Neural progenitor cell (in vitro differentiated cells): ENCODE measurements around the gene RPH3AL. TPM values are rescaled to one million over a fixed set of nuclear protein-coding genes. Genes with fewer than 3 reads are reported as not detected.

ENCODE experiments used
- DNase-seq: peaks from one replicate; pipeline ENCODE4 v3.0.0-alpha.2; 2016; ENCODE audit warnings: low spot score
- H2AFZ ChIP-seq: fragments of 200-600 bp; sonication (generic); replicated peaks from 2 replicates; pipeline ENCODE4 v1.6.1; 2016; ENCODE audit warnings: antibody characterized with exemption
- H3F3A ChIP-seq: fragments of 200-600 bp; sonication (generic); 2 replicates; pipeline ENCODE4 v1.6.1; 2016; ENCODE audit warnings: antibody characterized with exemption, low read depth
- H3K27ac ChIP-seq: fragments of 200-600 bp; sonication (generic); 2 replicates; pipeline ENCODE4 v1.5.1; 2016; ENCODE audit warnings: mild to moderate bottlenecking
- H3K27me3 ChIP-seq: fragments of 200-600 bp; sonication (generic); 2 replicates; pipeline ENCODE4 v1.6.1; 2016; ENCODE audit warnings: mild to moderate bottlenecking, moderate library complexity
- H3K36me3 ChIP-seq: fragments of 200-600 bp; sonication (generic); 2 replicates; pipeline ENCODE4 v1.5.1; 2016
- H3K4me1 ChIP-seq: fragments of 200-600 bp; sonication (generic); 2 replicates; pipeline ENCODE4 v1.6.1; 2016; ENCODE audit warnings: mixed run types
- H3K4me2 ChIP-seq: fragments of 200-600 bp; sonication (generic); 2 replicates; pipeline ENCODE4 v1.6.1; 2016
- H3K4me3 ChIP-seq: fragments of 200-600 bp; sonication (generic); 2 replicates; pipeline ENCODE4 v1.5.1; 2016
- H3K79me2 ChIP-seq: fragments of 200-600 bp; sonication (generic); 2 replicates; pipeline ENCODE4 v1.6.1; 2016; ENCODE audit warnings: low read depth
- H3K9ac ChIP-seq: fragments of 200-600 bp; sonication (generic); 2 replicates; pipeline ENCODE4 v1.6.1; 2016
- H3K9me3 ChIP-seq: fragments of 200-600 bp; sonication (generic); 2 replicates; pipeline ENCODE4 v1.5.1; 2016; ENCODE audit warnings: low read depth
- H4K20me1 ChIP-seq: fragments of 200-600 bp; sonication (generic); 2 replicates; pipeline ENCODE4 v1.6.1; 2016; ENCODE audit warnings: low read depth
- H3K27ac Mint-ChIP-seq: 3 replicates; pipeline ENCODE4 v1.8.0; 2021; ENCODE audit warnings: mixed read lengths
- H3K27me3 Mint-ChIP-seq: 2 replicates; pipeline ENCODE4 v1.8.0; 2022; ENCODE audit warnings: low read depth, mild to moderate bottlenecking, inconsistent platforms, moderate library complexity, mixed read lengths; ENCODE audit not compliant: insufficient read depth
- H3K36me3 Mint-ChIP-seq: 3 replicates; pipeline ENCODE4 v1.8.0; 2021; ENCODE audit warnings: mixed read lengths
- H3K4me1 Mint-ChIP-seq: 3 replicates; pipeline ENCODE4 v1.8.0; 2021; ENCODE audit warnings: mixed read lengths
- H3K4me3 Mint-ChIP-seq: 3 replicates; pipeline ENCODE4 v1.8.0; 2021; ENCODE audit warnings: mild to moderate bottlenecking, moderate library complexity, mixed read lengths
- H3K9me3 Mint-ChIP-seq: 3 replicates; pipeline ENCODE4 v1.8.0; 2020; ENCODE audit warnings: mixed read lengths
- CTCF ChIP-seq: fragments of 200-600 bp; sonication (generic); IDR thresholded peaks from 2 replicates; pipeline ENCODE4 v1.5.1; 2017; ENCODE audit warnings: antibody characterized with exemption, mild to moderate bottlenecking
- EZH2 ChIP-seq: fragments of 200-600 bp; sonication (generic); IDR thresholded peaks from 2 replicates; pipeline ENCODE4 v1.6.1; 2017; ENCODE audit warnings: antibody characterized with exemption, mild to moderate bottlenecking, moderate library complexity
- EZH2phosphoT487 ChIP-seq: fragments of 200-600 bp; sonication (generic); IDR thresholded peaks from 2 replicates; pipeline ENCODE4 v1.6.1; 2017; ENCODE audit warnings: antibody characterized with exemption
- total RNA-seq: library from RNA; depleted of rRNA; stranded (reverse); fragments of >200 nt; gene quantifications from 2 replicates; pipeline ENCODE4 v1.2.3, GENCODE V29; 2015; ENCODE audit warnings: low replicate concordance

Gene RPH3AL
- total RNA-seq, 1 donor from 2014 or later, result 7.5 TPM

GRCh38 chr17:348012-348411 is 4.6 kb downstream of the RPH3AL start:
- DNase-seq, result no peak
- Histone ChIP-seq H3K4me1 (peaks cover 29% of the 10 kb centered on the region), H3K27ac (no peak overlapping the region), H3K36me3 (no peaks in the 10 kb centered on the region), H3K4me2 (no peak overlapping the region), H3K4me3 (no peak overlapping the region), H2AFZ (no peak overlapping the region), H4K20me1 (no peaks in the 10 kb centered on the region), H3K9ac (no peak overlapping the region), H3F3A (peaks cover 16% of the 10 kb centered on the region), H3K27me3 (no peaks in the 10 kb centered on the region), H3K79me2 (no peaks in the 10 kb centered on the region), H3K9me3 (no peaks in the 10 kb centered on the region)
- TF ChIP-seq CTCF, result no peak
- no peak for TF ChIP-seq EZH2phosphoT487
- TF ChIP-seq EZH2, result no peak
- Mint-ChIP-seq H3K36me3 (no peaks in the 10 kb centered on the region), H3K27ac (no peak overlapping the region), H3K4me3 (no peak overlapping the region), H3K4me1 (peaks cover 41% of the 10 kb centered on the region), H3K27me3 (peaks cover 10% of the 10 kb centered on the region), H3K9me3 (peaks cover 5% of the 10 kb centered on the region)

GRCh38 chr17:347309-347899 is 5.2 kb downstream of the RPH3AL start:
- no peak overlapping the region for H3K27ac Mint-ChIP-seq
- no peak for DNase-seq

GRCh38 chr17:345992-346785 is 6.4 kb downstream of the RPH3AL start:
- H3F3A ChIP-seq, result peaks cover 10% of the 10 kb centered on the region
- H3K27me3 Mint-ChIP-seq, result peaks cover 13% of the 10 kb centered on the region
- H2AFZ ChIP-seq, result no peak overlapping the region

More at GRCh38 chr17:347309-347899, 5.2 kb downstream of the RPH3AL start:
- H3K4me1 ChIP-seq, result peaks cover 22% of the 10 kb centered on the region
- H3K79me2 ChIP-seq, result no peaks in the 10 kb centered on the region
- Mint-ChIP-seq H3K4me1 (peaks cover 35% of the 10 kb centered on the region), H3K4me3 (no peak overlapping the region), H3K9me3 (peaks cover 5% of the 10 kb centered on the region), H3K36me3 (no peaks in the 10 kb centered on the region), H3K27me3 (peaks cover 12% of the 10 kb centered on the region)
- peaks cover 13% of the 10 kb centered on the region for H3F3A ChIP-seq
- no peak overlapping the region for H3K27ac ChIP-seq
- H3K4me2 ChIP-seq, result no peak overlapping the region
- no peaks in the 10 kb centered on the region for H3K36me3 ChIP-seq
- no peaks in the 10 kb centered on the region for H3K9me3 ChIP-seq
- no peak overlapping the region for H3K4me3 ChIP-seq
- no peaks in the 10 kb centered on the region for H4K20me1 ChIP-seq
- TF ChIP-seq EZH2, result no peak
- no peak for TF ChIP-seq EZH2phosphoT487
- no peak for TF ChIP-seq CTCF
- H2AFZ ChIP-seq, result no peak overlapping the region
- no peaks in the 10 kb centered on the region for H3K27me3 ChIP-seq
- no peak overlapping the region for H3K9ac ChIP-seq

More at GRCh38 chr17:345992-346785, 6.4 kb downstream of the RPH3AL start:
- Histone ChIP-seq H3K79me2 (no peaks in the 10 kb centered on the region), H3K27ac (no peak overlapping the region), H3K36me3 (no peaks in the 10 kb centered on the region), H3K27me3 (no peaks in the 10 kb centered on the region), H4K20me1 (no peaks in the 10 kb centered on the region), H3K4me1 (peaks cover 13% of the 10 kb centered on the region), H3K4me2 (no peak overlapping the region), H3K9ac (no peak overlapping the region), H3K4me3 (no peak overlapping the region), H3K9me3 (no peaks in the 10 kb centered on the region)
- Mint-ChIP-seq H3K27ac (no peak overlapping the region), H3K4me3 (no peak overlapping the region), H3K36me3 (no peaks in the 10 kb centered on the region), H3K4me1 (peaks cover 23% of the 10 kb centered on the region), H3K9me3 (peaks cover 5% of the 10 kb centered on the region)
- DNase-seq, result no peak
- no peak for TF ChIP-seq EZH2
- TF ChIP-seq CTCF, result no peak
- TF ChIP-seq EZH2phosphoT487, result no peak
